Measurements from ENCODE around the gene TMX1.

TMX1 gene, protein sequence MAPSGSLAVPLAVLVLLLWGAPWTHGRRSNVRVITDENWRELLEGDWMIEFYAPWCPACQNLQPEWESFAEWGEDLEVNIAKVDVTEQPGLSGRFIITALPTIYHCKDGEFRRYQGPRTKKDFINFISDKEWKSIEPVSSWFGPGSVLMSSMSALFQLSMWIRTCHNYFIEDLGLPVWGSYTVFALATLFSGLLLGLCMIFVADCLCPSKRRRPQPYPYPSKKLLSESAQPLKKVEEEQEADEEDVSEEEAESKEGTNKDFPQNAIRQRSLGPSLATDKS

DNA sequence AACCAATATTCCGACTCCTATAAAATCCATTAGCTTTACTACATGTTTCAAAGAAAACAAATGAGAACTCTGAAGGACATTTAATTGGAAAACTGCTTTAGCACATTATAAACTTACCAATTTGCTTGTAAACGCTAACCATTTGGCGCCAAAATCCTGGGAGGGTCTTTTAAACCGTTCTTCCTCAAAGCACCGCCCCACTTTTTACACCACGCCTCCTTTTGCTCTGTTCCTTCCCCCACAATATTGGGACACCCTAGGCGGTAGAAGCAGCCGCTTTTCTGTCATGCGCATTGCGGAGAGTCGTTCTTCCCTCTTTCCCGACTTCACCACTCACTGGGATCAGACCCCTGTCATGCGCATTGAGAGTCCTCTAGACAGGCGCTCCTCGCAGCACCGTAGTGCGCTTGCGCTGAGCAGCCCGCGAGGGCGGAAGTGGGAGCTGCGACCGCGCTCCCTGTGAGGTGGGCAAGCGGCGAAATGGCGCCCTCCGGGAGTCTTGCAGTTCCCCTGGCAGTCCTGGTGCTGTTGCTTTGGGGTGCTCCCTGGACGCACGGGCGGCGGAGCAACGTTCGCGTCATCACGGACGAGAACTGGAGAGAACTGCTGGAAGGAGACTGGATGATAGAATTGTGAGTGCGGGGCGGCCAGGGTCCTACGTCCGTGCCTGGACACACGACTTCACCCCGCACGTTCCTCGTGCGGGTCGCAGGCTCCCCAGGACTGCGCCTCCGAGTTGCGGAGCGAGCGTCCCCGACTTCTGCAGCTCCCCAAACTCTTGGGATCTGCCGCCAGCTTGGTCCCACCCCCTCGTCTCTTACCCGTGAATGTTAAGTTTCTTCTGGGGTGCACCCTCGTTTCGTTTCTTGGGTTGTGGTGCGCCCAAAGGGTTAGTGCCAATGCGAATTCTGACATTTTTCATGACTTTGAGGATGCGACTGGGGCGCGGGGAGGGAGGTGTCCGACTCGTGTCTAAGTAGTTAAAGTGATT, at the start of gene TMX1:
Gene TMX1 (plus strand): TSS at position 435 of the 991 bp plus-strand sequence. CDS start 46 bp downstream, at position 481.
- peak within 1 kb of the TSS; percentile 94 for H3K4me3 ChIP-seq (ENCODE audit: severe bottlenecking)
- TF ChIP-seq, protein P1, sequence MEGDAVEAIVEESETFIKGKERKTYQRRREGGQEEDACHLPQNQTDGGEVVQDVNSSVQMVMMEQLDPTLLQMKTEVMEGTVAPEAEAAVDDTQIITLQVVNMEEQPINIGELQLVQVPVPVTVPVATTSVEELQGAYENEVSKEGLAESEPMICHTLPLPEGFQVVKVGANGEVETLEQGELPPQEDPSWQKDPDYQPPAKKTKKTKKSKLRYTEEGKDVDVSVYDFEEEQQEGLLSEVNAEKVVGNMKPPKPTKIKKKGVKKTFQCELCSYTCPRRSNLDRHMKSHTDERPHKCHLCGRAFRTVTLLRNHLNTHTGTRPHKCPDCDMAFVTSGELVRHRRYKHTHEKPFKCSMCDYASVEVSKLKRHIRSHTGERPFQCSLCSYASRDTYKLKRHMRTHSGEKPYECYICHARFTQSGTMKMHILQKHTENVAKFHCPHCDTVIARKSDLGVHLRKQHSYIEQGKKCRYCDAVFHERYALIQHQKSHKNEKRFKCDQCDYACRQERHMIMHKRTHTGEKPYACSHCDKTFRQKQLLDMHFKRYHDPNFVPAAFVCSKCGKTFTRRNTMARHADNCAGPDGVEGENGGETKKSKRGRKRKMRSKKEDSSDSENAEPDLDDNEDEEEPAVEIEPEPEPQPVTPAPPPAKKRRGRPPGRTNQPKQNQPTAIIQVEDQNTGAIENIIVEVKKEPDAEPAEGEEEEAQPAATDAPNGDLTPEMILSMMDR (IDR thresholded peaks at IDR 0.05; ENCODE audit: poor library complexity, severe bottlenecking) = no peak
- peak; percentile 93 for ATAC-seq (ENCODE audit: low read depth)
- H3K9me3 ChIP-seq (ENCODE audit: severe bottlenecking) = no peaks in the 10 kb centered on the region
- H3K27ac ChIP-seq (ENCODE audit: poor library complexity, severe bottlenecking) = peak within 1 kb of the TSS; percentile 35
- no peaks in the 10 kb centered on the region for H3K27me3 ChIP-seq (ENCODE audit: insufficient read depth, poor library complexity, severe bottlenecking)
- peaks cover 8% of the 10 kb centered on the region for H3K4me1 ChIP-seq (ENCODE audit: insufficient read depth, poor library complexity, severe bottlenecking)
- peaks cover 15% of the 10 kb centered on the region for H3K36me3 ChIP-seq (ENCODE audit: low read depth)
- DNase-seq (ENCODE audit: low spot score) = peak; percentile 99

DNA sequence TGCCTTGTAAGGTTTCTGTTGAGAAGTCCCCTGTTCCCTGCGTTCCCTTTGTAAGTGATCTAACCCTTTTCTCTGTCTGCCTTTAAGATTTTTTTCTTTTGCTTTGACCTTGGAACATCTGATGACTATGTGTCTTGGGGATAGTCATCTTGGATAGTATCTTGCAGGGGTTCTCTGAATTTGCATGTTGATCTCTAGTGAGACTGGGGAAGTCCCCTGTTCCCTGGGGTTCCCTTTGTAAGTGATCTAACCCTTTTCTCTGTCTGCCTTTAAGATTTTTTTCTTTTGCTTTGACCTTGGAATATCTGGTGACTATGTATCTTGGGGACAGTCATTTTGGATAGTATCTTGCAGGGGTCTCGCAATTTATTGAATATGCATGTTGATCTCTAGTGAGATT, 38.2 kb upstream of the TMX1 start:
- Histone ChIP-seq H3K4me3 (ENCODE audit: severe bottlenecking) (no peak overlapping the region), H3K27me3 (ENCODE audit: insufficient read depth, poor library complexity, severe bottlenecking) (peaks cover 5% of the 10 kb centered on the region), H3K27ac (ENCODE audit: poor library complexity, severe bottlenecking) (no peak overlapping the region), H3K9me3 (ENCODE audit: severe bottlenecking) (no peaks in the 10 kb centered on the region), H3K4me1 (ENCODE audit: insufficient read depth, poor library complexity, severe bottlenecking) (no peaks in the 10 kb centered on the region), H3K36me3 (ENCODE audit: low read depth) (no peaks in the 10 kb centered on the region)
- no peak for ATAC-seq (ENCODE audit: low read depth)
- no peak for DNase-seq (ENCODE audit: low spot score)
- TF ChIP-seq, protein P1 (IDR thresholded peaks at IDR 0.05; ENCODE audit: poor library complexity, severe bottlenecking) = no peak

DNA sequence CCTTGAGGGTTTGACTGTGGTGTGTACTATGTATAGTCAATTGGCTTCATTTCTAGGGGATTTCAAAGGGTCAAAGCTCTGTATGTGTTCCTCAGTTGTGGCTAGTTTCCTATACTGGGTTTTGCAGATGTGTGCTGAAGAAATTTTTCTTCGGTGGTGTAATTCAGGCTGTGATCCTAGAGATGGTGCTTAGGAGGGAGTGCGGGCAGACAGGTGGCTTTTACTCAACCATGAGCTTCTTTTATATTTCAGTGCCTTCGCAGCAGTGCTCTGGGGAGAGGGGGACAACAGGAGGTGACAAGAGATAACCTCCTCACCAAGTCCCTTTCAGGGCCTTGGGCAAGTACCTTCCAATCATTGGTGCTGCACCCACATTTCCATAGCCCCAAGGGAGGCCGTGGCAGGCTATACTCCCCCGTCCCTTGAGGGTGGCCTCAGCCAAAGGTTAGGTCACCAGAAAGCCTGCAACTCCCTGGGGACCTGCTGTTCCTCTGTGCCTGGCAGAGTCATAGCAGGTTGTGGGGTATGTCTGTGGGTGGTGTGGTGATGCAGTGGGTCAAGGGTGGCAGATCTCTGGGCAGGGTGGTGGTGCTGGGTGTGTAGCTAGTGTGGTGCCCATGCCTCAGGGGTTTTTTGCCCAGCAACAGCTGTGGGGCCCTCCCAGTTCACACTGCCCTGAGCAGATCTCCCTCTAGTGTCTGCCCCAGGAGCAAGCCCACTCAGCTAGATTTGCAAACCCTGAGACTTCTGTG, 37.0 kb upstream of the TMX1 start:
- Histone ChIP-seq H3K36me3 (ENCODE audit: low read depth) (no peaks in the 10 kb centered on the region), H3K4me3 (ENCODE audit: severe bottlenecking) (no peak overlapping the region), H3K27me3 (ENCODE audit: insufficient read depth, poor library complexity, severe bottlenecking) (peaks cover 5% of the 10 kb centered on the region), H3K9me3 (ENCODE audit: severe bottlenecking) (no peaks in the 10 kb centered on the region), H3K27ac (ENCODE audit: poor library complexity, severe bottlenecking) (no peak overlapping the region), H3K4me1 (ENCODE audit: insufficient read depth, poor library complexity, severe bottlenecking) (no peaks in the 10 kb centered on the region)
- no peak for ATAC-seq (ENCODE audit: low read depth)
- DNase-seq (ENCODE audit: low spot score) = peak; percentile 50
- TF ChIP-seq, protein P1 (IDR thresholded peaks at IDR 0.05; ENCODE audit: poor library complexity, severe bottlenecking) = no peak

DNA sequence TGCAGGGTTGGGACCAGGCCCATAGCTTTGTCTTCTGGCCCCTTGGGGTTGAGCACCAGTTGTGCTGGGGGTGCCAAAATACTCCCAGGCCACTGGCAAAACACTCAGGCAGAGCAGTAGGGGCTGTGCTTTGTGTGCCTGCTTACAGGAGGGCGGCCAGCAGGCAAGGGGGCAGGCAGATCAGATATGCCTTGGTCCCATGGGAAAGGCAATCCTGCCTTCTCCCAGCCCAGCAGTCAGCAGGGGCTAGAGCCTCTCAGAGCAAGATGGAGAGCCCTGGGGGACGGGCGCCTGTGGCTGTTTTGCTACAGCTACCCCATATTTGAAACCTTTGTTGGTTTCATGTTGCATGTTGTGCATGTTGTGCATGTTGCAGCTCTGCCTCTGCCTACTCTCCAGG, 36.2 kb upstream of the TMX1 start:
- Histone ChIP-seq H3K4me1 (ENCODE audit: insufficient read depth, poor library complexity, severe bottlenecking) (no peaks in the 10 kb centered on the region), H3K4me3 (ENCODE audit: severe bottlenecking) (no peak overlapping the region), H3K9me3 (ENCODE audit: severe bottlenecking) (no peaks in the 10 kb centered on the region), H3K27me3 (ENCODE audit: insufficient read depth, poor library complexity, severe bottlenecking) (peaks cover 5% of the 10 kb centered on the region), H3K36me3 (ENCODE audit: low read depth) (no peaks in the 10 kb centered on the region), H3K27ac (ENCODE audit: poor library complexity, severe bottlenecking) (no peak overlapping the region)
- ATAC-seq (ENCODE audit: low read depth) = no peak
- DNase-seq (ENCODE audit: low spot score) = no peak
- TF ChIP-seq, protein P1 (IDR thresholded peaks at IDR 0.05; ENCODE audit: poor library complexity, severe bottlenecking) = no peak

Data from RWPE2 (cell line).